ENCODE measurements around the gene ARFGAP3.

ARFGAP3 gene

DNA sequence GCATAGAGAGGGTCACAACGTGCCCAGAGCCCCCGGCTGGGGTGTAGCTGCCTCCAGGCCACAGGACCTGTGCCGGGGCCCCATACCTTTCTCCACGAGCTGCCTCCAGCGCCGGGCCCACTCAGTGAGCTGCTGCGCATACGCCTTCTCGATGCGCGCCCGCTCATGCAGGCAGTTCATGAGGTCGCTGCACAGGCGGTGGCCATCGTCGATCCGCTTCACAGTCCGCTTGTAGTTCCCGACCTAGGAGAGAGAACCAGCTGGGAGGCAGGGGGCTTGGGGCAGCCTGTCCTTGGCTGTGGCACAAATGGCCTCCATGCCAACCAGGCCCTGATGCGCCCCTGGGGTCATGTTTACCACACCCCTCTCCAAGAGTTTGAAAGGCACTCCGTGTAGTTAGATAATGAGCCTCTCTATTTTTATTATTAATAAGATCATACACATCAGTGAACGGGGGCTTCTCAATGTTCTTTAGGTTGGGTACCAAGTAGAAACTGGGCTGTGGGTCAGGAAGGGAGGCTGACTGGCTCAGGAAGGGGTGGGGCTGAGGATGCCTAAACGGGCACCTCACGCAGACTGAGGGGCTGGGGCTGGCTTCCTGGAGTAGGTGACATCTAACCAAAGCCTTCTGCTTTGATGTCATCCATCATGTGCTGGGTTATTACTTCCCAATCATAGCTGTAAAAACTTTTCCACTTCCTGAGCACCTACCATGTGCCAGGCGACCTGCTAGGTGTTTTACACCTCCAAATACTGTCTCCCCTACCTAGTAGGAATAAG is 36.5 kb upstream of the ARFGAP3 start:
- no peaks in the 10 kb centered on the region for H3F3A ChIP-seq (ENCODE audit: insufficient read depth, low read length)
- H3K9ac ChIP-seq (ENCODE audit: low read length): no peak overlapping the region
- no peaks in the 10 kb centered on the region for H3K4me1 ChIP-seq (ENCODE audit: low read length)
- no peaks in the 10 kb centered on the region for H3K9me2 ChIP-seq (replicated peaks; ENCODE audit: insufficient read depth, low read length)
- TF ChIP-seq EZH2phosphoT487 (IDR thresholded peaks at IDR 0.05; ENCODE audit: low read length) (no peak), EZH2 (optimal IDR thresholded peaks at IDR 0.05; ENCODE audit: low read depth, low read length) (no peak)
- TF ChIP-seq, protein P1, sequence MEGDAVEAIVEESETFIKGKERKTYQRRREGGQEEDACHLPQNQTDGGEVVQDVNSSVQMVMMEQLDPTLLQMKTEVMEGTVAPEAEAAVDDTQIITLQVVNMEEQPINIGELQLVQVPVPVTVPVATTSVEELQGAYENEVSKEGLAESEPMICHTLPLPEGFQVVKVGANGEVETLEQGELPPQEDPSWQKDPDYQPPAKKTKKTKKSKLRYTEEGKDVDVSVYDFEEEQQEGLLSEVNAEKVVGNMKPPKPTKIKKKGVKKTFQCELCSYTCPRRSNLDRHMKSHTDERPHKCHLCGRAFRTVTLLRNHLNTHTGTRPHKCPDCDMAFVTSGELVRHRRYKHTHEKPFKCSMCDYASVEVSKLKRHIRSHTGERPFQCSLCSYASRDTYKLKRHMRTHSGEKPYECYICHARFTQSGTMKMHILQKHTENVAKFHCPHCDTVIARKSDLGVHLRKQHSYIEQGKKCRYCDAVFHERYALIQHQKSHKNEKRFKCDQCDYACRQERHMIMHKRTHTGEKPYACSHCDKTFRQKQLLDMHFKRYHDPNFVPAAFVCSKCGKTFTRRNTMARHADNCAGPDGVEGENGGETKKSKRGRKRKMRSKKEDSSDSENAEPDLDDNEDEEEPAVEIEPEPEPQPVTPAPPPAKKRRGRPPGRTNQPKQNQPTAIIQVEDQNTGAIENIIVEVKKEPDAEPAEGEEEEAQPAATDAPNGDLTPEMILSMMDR (IDR thresholded peaks at IDR 0.05; ENCODE audit: low read length): no peak
- no peak overlapping the region for H3K4me3 ChIP-seq (ENCODE audit: low read length)
- no peak overlapping the region for H3K4me2 ChIP-seq (ENCODE audit: low read depth, low read length)
- no peaks in the 10 kb centered on the region for H3K9me3 ChIP-seq (replicated peaks; ENCODE audit: insufficient read depth, low read length)
- no peak overlapping the region for H2AFZ ChIP-seq (ENCODE audit: low read length)
- no peak overlapping the region for H3K27ac ChIP-seq (ENCODE audit: low read length)
- no peaks in the 10 kb centered on the region for H4K20me1 ChIP-seq (ENCODE audit: insufficient read depth, low read length)
- DNase-seq: no peak
- H3K27me3 ChIP-seq (replicated peaks; ENCODE audit: insufficient read depth, low read length): no peaks in the 10 kb centered on the region
- H3K36me3 ChIP-seq (replicated peaks; ENCODE audit: insufficient read depth, low read length): no peaks in the 10 kb centered on the region
- H3K79me2 ChIP-seq (ENCODE audit: low read length): no peaks in the 10 kb centered on the region

- Histone ChIP-seq H3K9me2 (replicated peaks; ENCODE audit: insufficient read depth, low read length) (no peaks in the 10 kb centered on the region), H3K9ac (ENCODE audit: low read length) (no peak overlapping the region), H3K79me2 (ENCODE audit: low read length) (no peaks in the 10 kb centered on the region), H3K36me3 (replicated peaks; ENCODE audit: insufficient read depth, low read length) (no peaks in the 10 kb centered on the region), H2AFZ (ENCODE audit: low read length) (no peak overlapping the region), H3K4me3 (ENCODE audit: low read length) (no peak overlapping the region), H3K4me1 (ENCODE audit: low read length) (no peaks in the 10 kb centered on the region), H3F3A (ENCODE audit: insufficient read depth, low read length) (no peaks in the 10 kb centered on the region), H4K20me1 (ENCODE audit: insufficient read depth, low read length) (no peaks in the 10 kb centered on the region), H3K9me3 (replicated peaks; ENCODE audit: insufficient read depth, low read length) (no peaks in the 10 kb centered on the region), H3K27me3 (replicated peaks; ENCODE audit: insufficient read depth, low read length) (no peaks in the 10 kb centered on the region), H3K4me2 (ENCODE audit: low read depth, low read length) (no peak overlapping the region), H3K27ac (ENCODE audit: low read length) (no peak overlapping the region)
- TF ChIP-seq, protein P1 (IDR thresholded peaks at IDR 0.05; ENCODE audit: low read length): no peak
- TF ChIP-seq EZH2phosphoT487 (IDR thresholded peaks at IDR 0.05; ENCODE audit: low read length): no peak
- TF ChIP-seq EZH2 (optimal IDR thresholded peaks at IDR 0.05; ENCODE audit: low read depth, low read length): no peak
- DNase-seq: no peak
Observed at GRCh38 chr22:42892571-42893316, 35.7 kb upstream of the ARFGAP3 start.

- Histone ChIP-seq H3K27me3 (replicated peaks; ENCODE audit: insufficient read depth, low read length) (no peaks in the 10 kb centered on the region), H4K20me1 (ENCODE audit: insufficient read depth, low read length) (no peaks in the 10 kb centered on the region), H3K4me2 (ENCODE audit: low read depth, low read length) (no peak overlapping the region), H3K4me3 (ENCODE audit: low read length) (no peak overlapping the region), H3K4me1 (ENCODE audit: low read length) (no peaks in the 10 kb centered on the region), H3F3A (ENCODE audit: insufficient read depth, low read length) (no peaks in the 10 kb centered on the region), H3K9me3 (replicated peaks; ENCODE audit: insufficient read depth, low read length) (no peaks in the 10 kb centered on the region), H3K9me2 (replicated peaks; ENCODE audit: insufficient read depth, low read length) (no peaks in the 10 kb centered on the region), H3K9ac (ENCODE audit: low read length) (no peak overlapping the region), H3K79me2 (ENCODE audit: low read length) (no peaks in the 10 kb centered on the region), H3K36me3 (replicated peaks; ENCODE audit: insufficient read depth, low read length) (no peaks in the 10 kb centered on the region), H2AFZ (ENCODE audit: low read length) (no peak overlapping the region), H3K27ac (ENCODE audit: low read length) (no peak overlapping the region)
- TF ChIP-seq EZH2 (optimal IDR thresholded peaks at IDR 0.05; ENCODE audit: low read depth, low read length) (no peak), EZH2phosphoT487 (IDR thresholded peaks at IDR 0.05; ENCODE audit: low read length) (no peak)
- TF ChIP-seq, protein P1 (IDR thresholded peaks at IDR 0.05; ENCODE audit: low read length): no peak
- DNase-seq: no peak
Observed at GRCh38 chr22:42892156-42892555, 35.1 kb upstream of the ARFGAP3 start.

Data from MM.1S (cell line).